Muscle of leg (tissue), 11 donors: Measurements from ENCODE around the gene SDHA. TPM values are rescaled to one million over a fixed set of nuclear protein-coding genes. Genes with fewer than 3 reads are reported as not detected.
"Not testable (repeated sequence)": the region's sequence is repeated elsewhere in the genome, so short reads cannot be mapped to it uniquely, and the experiment has no call there.

Experiments
- DNase-seq: peaks from one replicate; pipeline ENCODE4 v3.0.0; 2013
- H3K27ac ChIP-seq: one replicate; pipeline ENCODE4 v1.5.1; 2013; ENCODE audit warnings: mild to moderate bottlenecking, low read length, control low read depth
- H3K27me3 ChIP-seq: one replicate; pipeline ENCODE4 v1.6.1; 2013; ENCODE audit warnings: low read length; ENCODE audit not compliant: control insufficient read depth, insufficient read depth
- H3K36me3 ChIP-seq: one replicate; pipeline ENCODE4 v1.6.1; 2013; ENCODE audit warnings: low read length; ENCODE audit not compliant: control insufficient read depth, insufficient read depth
- H3K4me1 ChIP-seq: one replicate; pipeline ENCODE4 v1.6.1; 2013; ENCODE audit warnings: low read length; ENCODE audit not compliant: control insufficient read depth, insufficient read depth
- H3K4me3 ChIP-seq: one replicate; pipeline ENCODE4 v1.5.1; 2013; ENCODE audit warnings: low read length, control low read depth
- H3K9me3 ChIP-seq: replicated peaks from 2 replicates; pipeline ENCODE4 v1.6.1; 2013; ENCODE audit warnings: low read depth, low read length; ENCODE audit not compliant: control insufficient read depth
- whole genome bisulfite sequencing: methylation state at CpG from one replicate; pipeline ENCODE4 v1.1.5; 2013; ENCODE audit warnings: missing lambda C conversion rate; ENCODE audit not compliant: insufficient coverage; 5-methylcytosine and 5-hydroxymethylcytosine counted together
- polyA plus RNA-seq, 8 donors: library from polyadenylated mRNA; unstranded; fragments of 120-200 nt; gene quantifications; one replicate each; pipeline versions ENCODE4 v1.2.1 to v1.2.3, GENCODE V29; 2013; ENCODE audit warnings: inconsistent platforms in 1 of 8, low replicate concordance in 1 of 8; ENCODE audit not compliant: insufficient read length in 8 of 8, insufficient read depth in 1 of 8
- total RNA-seq: library from RNA; stranded (reverse); fragments of 120-200 nt; gene quantifications from one replicate; pipeline ENCODE4 v1.2.4, GENCODE V29; 2013

SDHA gene
- total and polyA plus RNA-seq, 9 donors, result 86.9 to 110 (median 102) TPM

DNA sequence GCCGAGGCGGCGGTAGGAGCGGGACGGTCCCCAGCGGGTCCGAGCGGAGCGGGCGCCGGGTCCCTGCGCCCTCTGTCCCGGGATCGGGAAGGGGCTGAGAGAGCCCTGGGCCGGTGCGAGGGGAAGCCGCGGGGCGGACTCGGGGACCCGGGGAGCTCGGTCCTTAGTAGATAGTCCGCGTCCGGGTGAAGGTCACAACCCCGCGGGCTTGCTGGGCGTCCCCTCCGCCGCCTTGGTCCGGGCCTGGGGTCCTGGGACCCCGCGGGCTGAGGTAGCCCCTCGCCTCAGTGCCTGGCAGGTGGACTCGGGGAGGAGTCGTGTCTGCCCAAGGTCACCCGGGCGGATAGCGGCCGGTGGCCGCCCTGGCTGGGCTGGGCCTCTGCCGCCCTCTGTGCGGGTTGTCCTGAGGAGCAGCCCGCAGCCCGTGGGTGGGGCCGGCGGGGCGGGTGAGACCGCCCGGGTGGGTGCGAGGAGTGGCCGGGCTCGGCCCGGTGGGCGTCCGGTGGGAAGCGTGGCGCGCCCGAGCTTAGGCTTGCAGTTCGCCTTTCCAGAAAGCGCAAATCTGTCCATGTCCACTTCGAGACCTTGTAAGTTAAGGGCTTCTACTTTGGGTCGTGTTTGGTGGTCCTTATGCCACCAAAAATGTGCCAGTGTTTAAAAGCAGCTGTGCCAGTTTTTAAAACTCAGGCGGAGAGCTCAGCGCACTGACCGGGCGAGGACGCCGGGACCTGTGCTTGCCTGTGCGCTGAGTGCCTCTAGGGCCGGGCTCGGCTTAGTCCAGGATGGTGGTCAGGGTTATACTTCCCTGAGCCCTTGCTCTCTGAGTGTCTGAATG lies 554 bp downstream of the SDHA start:
- WGBS, result under 1% methylated on average over 66 of the region's 73 CpGs
- Histone ChIP-seq H3K4me1 (peaks cover 7% of the 10 kb centered on the region), H3K36me3 (peaks cover 12% of the 10 kb centered on the region), H3K27me3 (no peaks in the 10 kb centered on the region), H3K27ac (peak overlapping the region; percentile 78), H3K9me3 (no peaks in the 10 kb centered on the region), H3K4me3 (peak overlapping the region; percentile 92)
- peak; percentile 45 for DNase-seq

DNA sequence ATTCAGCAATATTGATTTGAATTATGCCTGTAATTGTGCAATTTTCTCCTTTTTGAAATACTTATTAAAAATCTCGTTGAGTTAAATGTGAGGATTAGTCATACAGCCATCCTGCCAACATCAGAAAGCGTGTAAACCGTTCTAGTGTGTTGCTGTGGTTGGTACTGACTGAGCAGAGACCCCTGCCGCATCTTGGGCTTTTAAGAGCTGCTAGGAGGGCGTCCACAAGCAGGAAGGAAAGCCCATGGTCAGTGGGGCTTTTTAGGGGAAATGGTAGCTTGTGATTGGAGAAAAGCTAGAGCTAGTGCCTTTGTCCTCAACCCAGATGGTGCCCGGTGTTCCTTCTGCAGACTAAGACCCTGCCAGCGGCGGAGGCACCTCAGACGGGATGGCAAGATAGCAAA lies 1.3 kb downstream of the SDHA start:
- Histone ChIP-seq H3K36me3 (peaks cover 11% of the 10 kb centered on the region), H3K4me1 (peaks cover 7% of the 10 kb centered on the region), H3K9me3 (no peaks in the 10 kb centered on the region), H3K27ac (peak overlapping the region; percentile 7), H3K27me3 (no peaks in the 10 kb centered on the region), H3K4me3 (peak overlapping the region; percentile 92)
- DNase-seq, result no peak
- 46% methylated on average over 5 of the region's 9 CpGs for WGBS

DNA sequence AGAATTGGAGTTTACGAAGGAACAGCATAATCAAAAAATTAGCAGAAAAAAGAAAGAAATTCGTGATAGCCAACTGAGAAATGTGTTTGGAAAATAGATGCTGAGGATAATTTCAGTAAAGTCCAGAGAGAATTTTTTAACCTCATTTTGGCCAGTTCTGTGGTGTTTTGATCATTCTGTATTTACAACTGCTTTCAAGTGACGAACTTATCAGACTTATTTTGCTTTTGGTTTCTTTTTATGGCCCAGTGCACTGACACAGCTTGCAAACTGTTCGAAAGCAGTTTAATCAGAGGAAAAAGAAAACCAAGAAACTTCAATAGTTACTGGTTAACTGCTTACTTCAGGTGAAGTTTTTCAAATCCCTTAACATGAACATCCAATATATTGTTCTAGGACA lies 1.9 kb downstream of the SDHA start:
- Histone ChIP-seq H3K4me1 (peaks cover 7% of the 10 kb centered on the region), H3K9me3 (no peaks in the 10 kb centered on the region), H3K36me3 (peaks cover 14% of the 10 kb centered on the region), H3K27me3 (no peaks in the 10 kb centered on the region), H3K4me3 (no peak overlapping the region), H3K27ac (no peak overlapping the region)
- DNase-seq, result no peak
- WGBS, result no CpG with 5 or more reads among the region's 4 CpGs

DNA sequence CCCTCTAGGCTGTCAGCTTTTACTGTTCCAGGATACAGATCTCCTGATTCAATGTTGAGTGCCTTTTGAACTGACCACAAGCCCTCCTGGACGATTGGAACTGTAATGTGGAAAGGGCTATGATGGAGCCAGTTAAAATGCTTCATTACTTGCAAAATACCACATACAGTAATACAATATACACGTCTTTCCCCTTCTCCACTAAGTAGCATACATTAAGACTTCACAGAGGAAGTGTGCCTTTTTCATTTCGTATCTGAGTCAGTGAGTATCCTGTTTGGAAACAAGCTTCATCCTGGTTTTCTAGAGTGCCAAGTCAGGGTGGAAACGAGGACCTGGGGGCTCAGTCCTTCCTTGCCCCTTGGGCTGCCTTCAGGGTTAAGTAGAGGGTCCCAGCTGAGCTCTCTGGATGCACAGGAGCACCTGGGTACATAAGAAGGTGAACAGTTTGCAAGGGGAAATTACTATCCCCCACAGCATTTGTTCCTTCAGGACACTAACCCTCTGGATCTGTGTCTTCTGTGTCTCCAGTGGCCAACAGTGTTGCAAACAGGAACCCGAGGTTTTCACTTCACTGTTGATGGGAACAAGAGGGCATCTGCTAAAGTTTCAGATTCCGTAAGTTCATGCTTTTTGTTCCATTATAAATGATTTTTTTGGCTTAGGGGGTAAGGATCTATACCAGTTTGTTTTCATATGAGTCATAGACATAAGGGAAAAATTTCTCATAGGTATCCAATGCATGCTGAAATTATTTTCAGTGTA lies 5.0 kb downstream of the SDHA start:
- DNase-seq, H3K4me1 ChIP-seq, H3K4me3 ChIP-seq, H3K27ac ChIP-seq, H3K9me3 ChIP-seq, H3K27me3 ChIP-seq: not testable (repeated sequence)
- peaks cover 37% of the 10 kb centered on the region for H3K36me3 ChIP-seq
- WGBS, result 71% methylated on average over 1 of the region's 6 CpGs

DNA sequence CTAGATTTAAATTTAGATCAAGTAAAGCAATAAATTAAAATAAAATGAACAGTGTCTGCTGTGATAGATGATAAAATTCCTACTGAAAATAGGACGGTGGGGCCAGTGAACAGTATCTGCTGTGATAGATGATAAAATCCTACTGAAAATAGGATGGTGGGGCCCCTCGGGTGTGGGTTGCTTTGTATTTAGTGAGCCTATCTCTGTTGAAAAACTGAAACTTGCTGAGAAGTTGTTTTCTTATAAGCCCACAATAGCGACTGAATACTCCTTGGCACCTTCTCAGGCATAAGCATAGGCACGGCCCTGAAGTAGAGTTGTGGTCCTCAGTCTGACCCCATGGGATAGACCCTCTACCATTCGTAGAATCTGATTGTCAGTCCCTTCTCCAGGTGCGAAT lies 5.7 kb downstream of the SDHA start:
- DNase-seq, result no peak
- Histone ChIP-seq H3K27ac (no peak overlapping the region), H3K4me1 (peaks cover 7% of the 10 kb centered on the region), H3K27me3 (no peaks in the 10 kb centered on the region), H3K4me3 (no peak overlapping the region), H3K9me3 (no peaks in the 10 kb centered on the region), H3K36me3 (peaks cover 41% of the 10 kb centered on the region)
- 72% methylated on average over 5 of the region's 6 CpGs for WGBS

DNA sequence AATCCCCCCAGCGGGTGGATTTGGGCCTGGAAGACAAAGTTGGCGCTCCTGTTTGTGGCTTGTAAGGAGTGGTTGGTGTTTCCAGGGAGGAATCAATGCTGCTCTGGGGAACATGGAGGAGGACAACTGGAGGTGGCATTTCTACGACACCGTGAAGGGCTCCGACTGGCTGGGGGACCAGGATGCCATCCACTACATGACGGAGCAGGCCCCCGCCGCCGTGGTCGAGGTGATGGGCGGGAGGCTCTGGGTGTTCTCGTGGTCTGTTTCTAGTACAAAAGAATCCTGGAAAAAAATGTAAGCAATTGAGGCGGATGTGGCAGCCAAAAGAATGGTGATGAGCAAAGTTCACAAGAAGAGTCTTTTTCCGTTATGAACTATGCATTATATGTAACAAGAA lies 7.2 kb downstream of the SDHA start:
- no peak for DNase-seq
- WGBS, result 97% methylated on average over 8 of the region's 14 CpGs
- no peak overlapping the region for H3K4me3 ChIP-seq

DNA sequence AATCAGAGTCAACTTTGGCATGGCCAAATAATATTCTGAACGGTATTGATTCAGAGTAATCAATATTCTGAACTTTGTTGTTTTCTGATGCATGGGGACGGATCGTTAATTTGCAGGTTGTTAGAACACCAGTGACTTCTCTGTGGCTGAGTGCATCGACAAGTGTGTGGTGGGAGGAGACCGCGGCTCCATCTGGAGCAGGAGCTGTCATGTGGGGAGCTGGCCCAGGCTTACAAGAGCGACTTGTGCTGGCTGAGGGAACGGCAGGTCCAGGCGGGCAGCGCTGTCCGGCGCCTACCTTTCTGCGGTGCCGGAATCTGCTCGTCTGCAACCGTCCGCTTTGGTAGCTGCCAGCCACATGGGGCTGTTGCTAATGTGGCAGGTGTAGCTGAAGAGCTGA lies 9.3 kb downstream of the SDHA start:
- WGBS, result 85% methylated on average over 5 of the region's 17 CpGs
- peaks cover 67% of the 10 kb centered on the region for H3K36me3 ChIP-seq
- H3K9me3 ChIP-seq, H3K4me3 ChIP-seq, H3K27ac ChIP-seq, DNase-seq, H3K4me1 ChIP-seq, H3K27me3 ChIP-seq: not testable (repeated sequence)

More for the DNA sequence above, 7.2 kb downstream of the SDHA start:
- no peaks in the 10 kb centered on the region for H3K9me3 ChIP-seq
- H3K27ac ChIP-seq, result no peak overlapping the region
- H3K36me3 ChIP-seq, result peaks cover 47% of the 10 kb centered on the region
- H3K4me1 ChIP-seq, result no peaks in the 10 kb centered on the region
- H3K27me3 ChIP-seq, result no peaks in the 10 kb centered on the region

DNA sequence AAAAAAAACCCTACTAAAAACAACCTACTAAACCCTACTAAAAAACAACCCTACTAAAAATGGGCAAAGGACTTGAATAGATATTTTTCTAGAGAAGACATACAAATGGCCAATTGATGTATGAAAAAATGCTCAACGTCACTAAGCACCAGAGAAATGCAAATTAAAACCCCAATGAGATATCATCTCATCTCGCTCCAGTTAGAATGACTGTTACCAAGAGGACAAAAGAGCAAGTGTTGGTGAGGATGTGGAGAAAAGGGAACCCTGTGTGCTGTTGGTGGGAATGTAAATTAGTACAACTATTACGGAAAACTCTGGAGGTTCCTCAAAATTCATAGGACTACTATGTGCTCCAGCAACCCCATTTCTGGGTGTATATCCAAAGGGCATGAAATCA lies 10.8 kb downstream of the SDHA start:
- Histone ChIP-seq H3K27me3 (no peaks in the 10 kb centered on the region), H3K4me3 (no peak overlapping the region), H3K27ac (no peak overlapping the region), H3K9me3 (no peaks in the 10 kb centered on the region), H3K4me1 (no peaks in the 10 kb centered on the region), H3K36me3 (peaks cover 72% of the 10 kb centered on the region)
- no CpG with 5 or more reads among the region's 3 CpGs for WGBS
- DNase-seq, result no peak

DNA sequence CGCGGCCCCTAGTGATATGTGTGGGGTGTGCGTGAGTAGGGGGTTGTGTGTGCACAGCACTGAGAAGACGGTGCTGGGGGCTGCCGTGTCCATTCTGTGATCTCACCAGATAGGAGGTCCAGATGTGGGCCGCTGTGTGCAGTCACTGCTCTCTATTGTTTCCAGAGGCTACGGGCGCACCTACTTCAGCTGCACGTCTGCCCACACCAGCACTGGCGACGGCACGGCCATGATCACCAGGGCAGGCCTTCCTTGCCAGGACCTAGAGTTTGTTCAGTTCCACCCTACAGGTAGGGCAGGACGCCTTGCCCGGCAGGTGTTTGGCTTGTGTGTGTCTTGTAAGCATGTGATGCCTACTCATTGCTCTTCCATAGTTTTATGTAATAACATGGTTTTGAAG lies 12.6 kb downstream of the SDHA start:
- peaks cover 69% of the 10 kb centered on the region for H3K36me3 ChIP-seq
- WGBS, result 95% methylated on average over 10 of the region's 14 CpGs
- no peak overlapping the region for H3K4me3 ChIP-seq
- no peak overlapping the region for H3K27ac ChIP-seq
- no peaks in the 10 kb centered on the region for H3K27me3 ChIP-seq
- no peaks in the 10 kb centered on the region for H3K4me1 ChIP-seq
- no peak for DNase-seq
- no peaks in the 10 kb centered on the region for H3K9me3 ChIP-seq

DNA sequence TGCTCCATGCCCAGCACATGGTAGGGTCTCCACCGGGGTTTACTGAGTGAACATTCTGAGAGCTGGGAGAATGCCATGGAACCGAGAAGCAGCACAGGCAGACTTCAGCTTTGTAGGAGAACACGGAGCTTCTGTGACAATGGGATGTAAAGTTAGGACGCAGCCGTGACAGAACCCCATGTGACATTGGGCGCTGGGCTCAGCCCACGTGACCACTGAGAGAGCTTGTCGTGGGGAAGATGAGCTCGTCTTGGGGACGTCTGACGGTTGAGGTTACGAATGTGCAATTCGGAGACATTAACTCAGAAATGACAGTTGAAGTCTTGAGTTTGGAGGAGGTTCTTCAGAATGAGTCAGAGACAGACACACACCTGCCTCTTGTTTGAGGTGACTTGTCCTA lies 13.5 kb downstream of the SDHA start:
- H3K27me3 ChIP-seq, result no peaks in the 10 kb centered on the region
- 82% methylated on average over 5 of the region's 13 CpGs for WGBS
- no peak overlapping the region for H3K27ac ChIP-seq
- peaks cover 60% of the 10 kb centered on the region for H3K36me3 ChIP-seq
- no peaks in the 10 kb centered on the region for H3K4me1 ChIP-seq
- H3K4me3 ChIP-seq, result no peak overlapping the region
- no peaks in the 10 kb centered on the region for H3K9me3 ChIP-seq
- no peak for DNase-seq
